MG63 (cell line): ENCODE results near the gene NACA2. TPM values are rescaled to one million over a fixed set of nuclear protein-coding genes. Genes with fewer than 3 reads are reported as not detected.
"Not testable (repeated sequence)": the region's sequence is repeated elsewhere in the genome, so short reads cannot be mapped to it uniquely, and the experiment has no call there.

Experiments
- DNase-seq: peaks from one replicate; pipeline ENCODE4 v3.0.0-alpha.2; 2020
- H3K27me3 ChIP-seq: fragments of 250-450 bp; sonication (Bioruptor Pico); 2 replicates; pipeline ENCODE4 v1.5.1; 2020; ENCODE audit warnings: mild to moderate bottlenecking, moderate library complexity
- H3K36me3 ChIP-seq: fragments of 250-450 bp; sonication (Bioruptor Pico); 2 replicates; pipeline ENCODE4 v1.5.1; 2020; ENCODE audit warnings: mild to moderate bottlenecking, moderate library complexity
- H3K4me3 ChIP-seq: fragments of 250-450 bp; sonication (Bioruptor Pico); 2 replicates; pipeline ENCODE4 v1.5.1; 2020; ENCODE audit warnings: mild to moderate bottlenecking, moderate library complexity
- H3K9me3 ChIP-seq: fragments of 250-450 bp; sonication (Bioruptor Pico); 2 replicates; pipeline ENCODE4 v1.5.1; 2020; ENCODE audit warnings: mild to moderate bottlenecking, moderate library complexity
- total RNA-seq: library from RNA; depleted of rRNA; stranded (reverse); fragments of >200 nt; shearing (Covaris generic); gene quantifications from 2 replicates; pipeline ENCODE4 v1.2.3, GENCODE V29; 2014; ENCODE audit warnings: low replicate concordance

The NACA2 gene
- total RNA-seq, 1 experiment from 2014 or later, result 0.43 TPM

- Histone ChIP-seq H3K9me3 (peaks cover 25% of the 10 kb centered on the region), H3K4me3 (no peak overlapping the region), H3K36me3 (no peaks in the 10 kb centered on the region), H3K27me3 (no peaks in the 10 kb centered on the region)
- no peak for DNase-seq
These were observed 25.8 kb upstream of the NACA2 start for GRCh38 chr17:61616783-61617182.

GRCh38 chr17:61614219-61614618 lies 23.2 kb upstream of the NACA2 start:
- Histone ChIP-seq H3K9me3 (peaks cover 11% of the 10 kb centered on the region), H3K27me3 (no peaks in the 10 kb centered on the region), H3K4me3 (no peak overlapping the region), H3K36me3 (no peaks in the 10 kb centered on the region)
- DNase-seq, result no peak

- DNase-seq, result no peak
- H3K9me3 ChIP-seq, result no peaks in the 10 kb centered on the region
- no peak overlapping the region for H3K4me3 ChIP-seq
- no peaks in the 10 kb centered on the region for H3K27me3 ChIP-seq
- no peaks in the 10 kb centered on the region for H3K36me3 ChIP-seq
These were observed 20.3 kb upstream of the NACA2 start for GRCh38 chr17:61611323-61611722.

GRCh38 chr17:61605692-61606091 lies 14.7 kb upstream of the NACA2 start:
- no peaks in the 10 kb centered on the region; the same call in 1 of the 2 replicates for H3K27me3 ChIP-seq
- no peak overlapping the region for H3K4me3 ChIP-seq
- H3K36me3 ChIP-seq, result no peaks in the 10 kb centered on the region
- H3K9me3 ChIP-seq, result no peaks in the 10 kb centered on the region
- DNase-seq, result no peak

GRCh38 chr17:61601297-61601696 lies 10.3 kb upstream of the NACA2 start:
- Histone ChIP-seq H3K27me3 (peaks cover 26% of the 10 kb centered on the region), H3K9me3 (no peaks in the 10 kb centered on the region), H3K36me3 (no peaks in the 10 kb centered on the region), H3K4me3 (no peak overlapping the region)
- DNase-seq, result no peak

GRCh38 chr17:61600621-61601020 lies 9.6 kb upstream of the NACA2 start:
- Histone ChIP-seq H3K9me3 (no peaks in the 10 kb centered on the region), H3K27me3 (peaks cover 33% of the 10 kb centered on the region), H3K36me3 (no peaks in the 10 kb centered on the region), H3K4me3 (no peak overlapping the region)
- no peak for DNase-seq

- Histone ChIP-seq H3K27me3 (peaks cover 38% of the 10 kb centered on the region), H3K9me3 (no peaks in the 10 kb centered on the region), H3K4me3 (no peak overlapping the region), H3K36me3 (no peaks in the 10 kb centered on the region)
- no peak for DNase-seq
These were observed 8.6 kb upstream of the NACA2 start for GRCh38 chr17:61599608-61600007.

GRCh38 chr17:61598014-61598413 lies 7.0 kb upstream of the NACA2 start:
- no peaks in the 10 kb centered on the region for H3K9me3 ChIP-seq
- H3K4me3 ChIP-seq, result no peak overlapping the region
- peaks cover 45% of the 10 kb centered on the region for H3K27me3 ChIP-seq
- no peaks in the 10 kb centered on the region for H3K36me3 ChIP-seq
- DNase-seq, result no peak

GRCh38 chr17:61597607-61598006 lies 6.6 kb upstream of the NACA2 start:
- Histone ChIP-seq H3K4me3 (no peak overlapping the region), H3K9me3 (no peaks in the 10 kb centered on the region), H3K36me3 (no peaks in the 10 kb centered on the region), H3K27me3 (peaks cover 45% of the 10 kb centered on the region)
- DNase-seq, result no peak

GRCh38 chr17:61595418-61596186 lies 4.6 kb upstream of the NACA2 start:
- Histone ChIP-seq H3K9me3 (no peaks in the 10 kb centered on the region), H3K36me3 (no peaks in the 10 kb centered on the region), H3K4me3 (no peak overlapping the region), H3K27me3 (peaks cover 47% of the 10 kb centered on the region)
- no peak for DNase-seq

GRCh38 chr17:61594294-61594825 lies 3.3 kb upstream of the NACA2 start:
- no peak for DNase-seq
- no peak overlapping the region for H3K4me3 ChIP-seq
- peaks cover 39% of the 10 kb centered on the region for H3K27me3 ChIP-seq

GRCh38 chr17:61593426-61593825 lies 2.4 kb upstream of the NACA2 start:
- peak; percentile 33 for DNase-seq
- no peaks in the 10 kb centered on the region for H3K36me3 ChIP-seq
- peaks cover 31% of the 10 kb centered on the region for H3K27me3 ChIP-seq
- H3K9me3 ChIP-seq, result no peaks in the 10 kb centered on the region
- no peak overlapping the region for H3K4me3 ChIP-seq

More at GRCh38 chr17:61594294-61594825, 3.3 kb upstream of the NACA2 start:
- no peaks in the 10 kb centered on the region for H3K36me3 ChIP-seq
- H3K9me3 ChIP-seq, result no peaks in the 10 kb centered on the region

GRCh38 chr17:61591930-61592329 lies 911 bp upstream of the NACA2 start:
- H3K27me3 ChIP-seq, result peaks cover 26% of the 10 kb centered on the region
- no peaks in the 10 kb centered on the region for H3K9me3 ChIP-seq
- no peak overlapping the region for H3K4me3 ChIP-seq
- H3K36me3 ChIP-seq, result no peaks in the 10 kb centered on the region
- DNase-seq, result no peak

GRCh38 chr17:61589990-61590389 lies 1.0 kb downstream of the NACA2 start:
- Histone ChIP-seq H3K9me3 (no peaks in the 10 kb centered on the region), H3K27me3 (peaks cover 12% of the 10 kb centered on the region), H3K4me3 (no peak overlapping the region), H3K36me3 (no peaks in the 10 kb centered on the region)
- DNase-seq, result no peak

- DNase-seq, result no peak
- H3K4me3 ChIP-seq, result no peak overlapping the region
- no peaks in the 10 kb centered on the region for H3K36me3 ChIP-seq
- H3K27me3 ChIP-seq, result peaks cover 4% of the 10 kb centered on the region
- H3K9me3 ChIP-seq, result no peaks in the 10 kb centered on the region
These were observed 3.0 kb downstream of the NACA2 start for GRCh38 chr17:61587807-61588660.

GRCh38 chr17:61587242-61587641 lies 3.8 kb downstream of the NACA2 start:
- H3K9me3 ChIP-seq, result no peaks in the 10 kb centered on the region
- no peak overlapping the region for H3K4me3 ChIP-seq
- no peak for DNase-seq
- H3K27me3 ChIP-seq, result peaks cover 4% of the 10 kb centered on the region
- H3K36me3 ChIP-seq, result no peaks in the 10 kb centered on the region

- not testable (repeated sequence) for H3K27me3 ChIP-seq, H3K9me3 ChIP-seq, H3K4me3 ChIP-seq, H3K36me3 ChIP-seq, DNase-seq
These were observed 4.4 kb downstream of the NACA2 start for GRCh38 chr17:61586622-61587021.
